ENCODE measurements around the gene C20orf96.
"Not testable (repeated sequence)": the region's sequence is repeated elsewhere in the genome, so short reads cannot be mapped to it uniquely, and the experiment has no call there.

The C20orf96 gene

DNA sequence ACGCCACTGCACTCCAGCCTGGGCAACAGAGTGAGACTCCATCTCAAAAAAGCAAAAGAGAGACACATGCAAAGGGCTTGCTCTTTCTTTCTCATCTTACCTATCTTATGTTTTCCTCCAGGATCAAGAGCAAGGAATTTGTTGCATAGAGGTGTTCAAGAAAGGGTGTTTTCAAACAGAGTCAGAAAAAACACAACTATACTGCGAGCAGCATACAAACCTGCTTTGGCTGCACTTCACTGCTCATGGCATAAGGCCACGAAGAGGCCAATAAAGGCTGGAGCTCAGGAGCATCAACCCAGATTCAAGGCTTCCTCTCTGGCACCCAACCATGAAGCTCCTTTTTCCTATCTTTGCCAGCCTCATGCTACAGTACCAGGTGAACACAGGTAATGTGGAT, 63.6 kb downstream of the C20orf96 start, which contains the start of gene DEFB129:
Gene DEFB129 (plus strand): TSS at position 301 of the 400 bp plus-strand sequence. CDS start 31 bp downstream, at position 332.
- DNase-seq = no peak

DNA sequence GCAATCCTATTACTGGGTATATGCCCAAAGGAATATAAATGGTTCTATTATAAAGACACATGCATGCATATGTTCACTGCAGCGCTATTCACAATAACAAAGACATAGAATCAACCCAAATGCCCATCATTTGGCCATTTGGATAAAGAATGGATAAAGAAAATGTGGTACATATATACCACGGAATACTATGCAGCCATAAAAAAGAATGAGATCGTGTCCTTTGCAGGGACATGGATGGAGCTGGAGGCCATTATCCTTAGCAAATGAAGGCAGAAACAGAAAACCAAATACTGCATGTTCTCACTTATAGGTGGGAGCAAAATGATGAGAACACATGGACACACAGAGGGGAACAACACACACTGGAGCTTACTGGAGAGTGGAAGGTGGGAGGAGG, 64.7 kb downstream of the C20orf96 start:
- DNase-seq = not testable (repeated sequence)

DNA sequence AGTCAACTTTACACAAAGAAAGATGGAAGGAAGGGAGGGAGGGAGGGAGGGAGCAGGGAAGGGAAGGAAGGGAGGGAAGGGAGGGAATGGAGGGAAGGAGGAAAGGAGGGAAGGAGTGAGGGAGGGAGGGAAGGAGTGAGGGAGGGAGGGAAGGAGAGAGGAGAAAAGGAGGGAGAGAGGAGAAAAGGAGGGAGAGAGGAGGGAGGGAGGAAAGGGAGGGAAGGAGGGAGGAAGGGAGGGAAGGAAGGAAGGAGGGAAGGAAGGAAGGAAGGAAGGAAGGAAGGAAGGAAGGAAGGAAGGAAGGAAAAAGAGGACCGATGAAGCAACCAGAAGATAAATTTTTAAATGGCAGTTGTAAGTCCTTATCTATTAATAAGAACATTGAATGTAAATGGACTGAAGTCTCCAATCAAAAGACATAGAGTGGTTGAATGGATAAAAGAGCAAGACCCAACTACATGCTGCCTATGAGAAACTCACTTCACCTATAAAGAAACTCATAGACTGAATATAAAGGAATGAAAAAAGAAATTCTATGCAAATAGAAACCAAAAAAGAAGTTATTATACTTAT, 69.2 kb downstream of the C20orf96 start:
- DNase-seq = no peak

All from hematopoietic multipotent progenitor cell treated with erythropoietin and hydrocortisone succinate and interleukin-3 and kit ligand, for 8 days (in vitro differentiated cells).